Measurements from ENCODE around the gene PRDM4. TPM values are rescaled to one million over a fixed set of nuclear protein-coding genes. Genes with fewer than 3 reads are reported as not detected.

The PRDM4 gene
- total RNA-seq, 4 donors from 2014 or later: 25.0 to 45.3 (median 29.9) TPM

DNA sequence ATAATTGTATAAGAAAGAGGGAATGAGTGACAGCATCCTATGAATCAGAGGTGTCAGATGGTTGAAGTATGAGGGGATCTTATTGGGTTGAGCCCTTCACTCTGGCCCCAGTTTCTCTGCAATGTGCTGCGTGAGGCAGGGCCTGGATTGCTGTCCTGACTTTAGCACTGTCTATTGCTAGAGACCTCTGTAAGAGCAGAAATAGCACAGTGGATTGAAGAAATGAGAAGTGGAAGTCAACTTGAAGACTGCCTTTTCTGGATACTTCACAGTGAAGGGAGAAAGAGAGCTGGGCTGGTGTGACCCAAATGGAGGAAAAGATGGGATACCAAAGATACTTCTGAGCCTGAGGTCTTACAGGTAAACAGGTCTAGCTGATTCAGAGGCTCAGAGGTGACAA is 19.4 kb upstream of the PRDM4 start:
- TF ChIP-seq, protein P1, sequence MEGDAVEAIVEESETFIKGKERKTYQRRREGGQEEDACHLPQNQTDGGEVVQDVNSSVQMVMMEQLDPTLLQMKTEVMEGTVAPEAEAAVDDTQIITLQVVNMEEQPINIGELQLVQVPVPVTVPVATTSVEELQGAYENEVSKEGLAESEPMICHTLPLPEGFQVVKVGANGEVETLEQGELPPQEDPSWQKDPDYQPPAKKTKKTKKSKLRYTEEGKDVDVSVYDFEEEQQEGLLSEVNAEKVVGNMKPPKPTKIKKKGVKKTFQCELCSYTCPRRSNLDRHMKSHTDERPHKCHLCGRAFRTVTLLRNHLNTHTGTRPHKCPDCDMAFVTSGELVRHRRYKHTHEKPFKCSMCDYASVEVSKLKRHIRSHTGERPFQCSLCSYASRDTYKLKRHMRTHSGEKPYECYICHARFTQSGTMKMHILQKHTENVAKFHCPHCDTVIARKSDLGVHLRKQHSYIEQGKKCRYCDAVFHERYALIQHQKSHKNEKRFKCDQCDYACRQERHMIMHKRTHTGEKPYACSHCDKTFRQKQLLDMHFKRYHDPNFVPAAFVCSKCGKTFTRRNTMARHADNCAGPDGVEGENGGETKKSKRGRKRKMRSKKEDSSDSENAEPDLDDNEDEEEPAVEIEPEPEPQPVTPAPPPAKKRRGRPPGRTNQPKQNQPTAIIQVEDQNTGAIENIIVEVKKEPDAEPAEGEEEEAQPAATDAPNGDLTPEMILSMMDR (IDR thresholded peaks at IDR 0.05): no peak
- ATAC-seq (ENCODE audit: low FRiP score) (no peak), DNase-seq (ENCODE audit: low spot score) (no peak)

DNA sequence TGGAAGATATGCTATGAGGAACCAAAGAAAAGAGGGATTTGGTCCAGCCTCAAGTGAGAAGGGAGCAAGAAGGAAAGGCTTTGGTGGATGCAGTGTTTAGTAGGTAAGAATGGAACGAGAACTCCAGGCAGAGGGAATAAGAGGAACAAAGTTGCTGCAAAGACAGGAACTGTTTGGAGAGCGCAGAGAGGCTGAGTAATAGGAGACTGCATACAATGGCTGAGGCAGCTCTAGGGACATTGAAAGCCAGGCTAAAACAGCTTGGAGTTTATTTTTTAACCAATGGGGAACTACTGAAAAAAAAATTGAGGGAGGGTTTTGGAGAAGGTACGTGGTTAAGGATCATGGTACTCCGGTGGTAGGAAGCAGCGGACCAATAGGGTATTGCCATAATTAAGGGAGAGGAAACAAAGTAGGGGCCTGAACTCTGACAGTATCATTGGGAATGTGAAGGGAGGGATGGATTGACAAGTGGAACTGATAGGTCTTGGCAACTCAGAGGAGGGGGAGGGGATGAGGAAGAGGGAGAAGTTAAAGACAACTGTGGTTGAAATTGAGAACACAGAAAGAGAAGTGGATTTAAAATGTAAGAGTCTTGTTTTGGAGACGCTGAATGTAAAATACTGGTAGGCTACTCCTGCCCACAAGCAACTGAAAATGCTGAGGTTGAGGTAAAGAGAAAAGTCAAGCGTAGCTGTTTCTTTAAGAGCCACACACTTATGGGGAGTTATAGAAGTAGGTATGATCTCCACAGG is 18.3 kb upstream of the PRDM4 start:
- no peak for ATAC-seq (ENCODE audit: low FRiP score)
- TF ChIP-seq, protein P1 (IDR thresholded peaks at IDR 0.05): no peak
- DNase-seq (ENCODE audit: low spot score): no peak

DNA sequence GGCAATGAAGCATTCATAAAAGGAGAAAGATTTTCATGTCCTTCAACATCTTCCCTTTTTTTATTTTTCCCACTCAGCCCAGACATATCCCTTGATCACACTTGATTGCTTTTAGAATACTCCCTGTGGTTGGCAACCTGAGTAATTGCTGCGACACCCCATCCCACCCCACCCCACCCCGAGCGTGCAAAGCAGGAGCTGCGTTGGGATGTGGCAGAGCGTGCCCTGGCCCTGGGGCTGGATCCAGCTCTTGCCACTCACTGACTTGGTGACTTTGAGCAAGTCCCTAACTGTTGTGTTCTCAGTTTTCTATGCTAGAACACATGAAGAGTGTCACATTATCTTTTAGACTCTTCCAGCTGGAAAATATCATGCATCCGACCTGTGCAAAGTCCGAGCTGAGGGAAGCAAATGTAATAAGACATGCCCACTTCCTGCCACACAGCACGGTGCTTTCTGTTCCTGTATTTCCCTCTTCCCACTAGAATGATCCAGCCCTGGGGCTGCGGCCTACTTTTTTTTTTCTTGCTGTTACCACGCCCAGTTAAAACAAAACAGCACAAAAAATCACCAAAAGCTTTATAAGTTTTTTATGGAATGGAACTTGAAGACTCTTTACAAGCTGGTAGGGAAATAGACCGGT is 17.6 kb upstream of the PRDM4 start:
- DNase-seq (ENCODE audit: low spot score) (no peak), ATAC-seq (ENCODE audit: low FRiP score) (no peak)
- TF ChIP-seq, protein P1 (IDR thresholded peaks at IDR 0.05): no peak

DNA sequence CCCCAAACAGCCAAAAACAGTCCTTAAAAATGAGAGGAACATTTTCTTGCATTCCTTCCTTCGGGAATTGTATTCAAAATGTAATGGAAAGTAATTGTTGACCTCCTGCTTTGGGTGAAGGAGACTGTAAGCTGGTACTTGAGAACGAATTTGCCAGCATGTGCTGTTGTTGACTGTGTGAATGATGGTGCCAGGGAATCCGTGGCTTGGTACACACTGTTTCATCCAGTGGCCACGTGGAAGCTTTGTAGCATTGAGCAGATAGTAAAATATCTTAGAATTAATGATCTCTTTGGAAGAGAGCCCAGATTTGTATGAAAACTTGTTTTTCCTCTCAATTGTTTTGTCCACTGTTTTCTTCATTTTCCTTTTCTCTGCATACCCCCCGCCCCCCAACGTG is 15.2 kb upstream of the PRDM4 start:
- DNase-seq (ENCODE audit: low spot score) (no peak), ATAC-seq (ENCODE audit: low FRiP score) (no peak)

DNA sequence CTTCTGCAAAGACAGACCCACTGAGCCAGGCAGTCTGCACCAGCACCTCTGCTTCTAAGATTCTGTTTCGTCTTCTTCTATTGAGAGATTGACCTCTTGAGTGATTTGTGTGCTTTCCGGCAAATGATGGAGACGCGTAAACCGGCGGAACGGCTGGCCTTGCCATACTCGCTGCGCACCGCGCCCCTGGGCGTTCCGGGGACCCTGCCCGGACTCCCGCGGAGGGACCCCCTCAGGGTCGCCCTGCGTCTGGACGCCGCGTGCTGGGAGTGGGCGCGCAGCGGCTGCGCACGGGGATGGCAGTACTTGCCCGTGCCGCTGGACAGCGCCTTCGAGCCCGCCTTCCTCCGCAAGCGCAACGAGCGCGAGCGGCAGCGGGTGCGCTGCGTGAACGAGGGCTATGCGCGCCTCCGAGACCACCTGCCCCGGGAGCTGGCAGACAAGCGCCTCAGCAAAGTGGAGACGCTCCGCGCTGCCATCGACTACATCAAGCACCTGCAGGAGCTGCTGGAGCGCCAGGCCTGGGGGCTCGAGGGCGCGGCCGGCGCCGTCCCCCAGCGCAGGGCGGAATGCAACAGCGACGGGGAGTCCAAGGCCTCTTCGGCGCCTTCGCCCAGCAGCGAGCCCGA is 14.3 kb upstream of the PRDM4 start:
- TF ChIP-seq, protein P1 (IDR thresholded peaks at IDR 0.05): no peak
- ATAC-seq (ENCODE audit: low FRiP score) (peak; percentile 28), DNase-seq (ENCODE audit: low spot score) (no peak)

More for the DNA sequence above, 15.2 kb upstream of the PRDM4 start:
- TF ChIP-seq, protein P1 (IDR thresholded peaks at IDR 0.05): no peak

DNA sequence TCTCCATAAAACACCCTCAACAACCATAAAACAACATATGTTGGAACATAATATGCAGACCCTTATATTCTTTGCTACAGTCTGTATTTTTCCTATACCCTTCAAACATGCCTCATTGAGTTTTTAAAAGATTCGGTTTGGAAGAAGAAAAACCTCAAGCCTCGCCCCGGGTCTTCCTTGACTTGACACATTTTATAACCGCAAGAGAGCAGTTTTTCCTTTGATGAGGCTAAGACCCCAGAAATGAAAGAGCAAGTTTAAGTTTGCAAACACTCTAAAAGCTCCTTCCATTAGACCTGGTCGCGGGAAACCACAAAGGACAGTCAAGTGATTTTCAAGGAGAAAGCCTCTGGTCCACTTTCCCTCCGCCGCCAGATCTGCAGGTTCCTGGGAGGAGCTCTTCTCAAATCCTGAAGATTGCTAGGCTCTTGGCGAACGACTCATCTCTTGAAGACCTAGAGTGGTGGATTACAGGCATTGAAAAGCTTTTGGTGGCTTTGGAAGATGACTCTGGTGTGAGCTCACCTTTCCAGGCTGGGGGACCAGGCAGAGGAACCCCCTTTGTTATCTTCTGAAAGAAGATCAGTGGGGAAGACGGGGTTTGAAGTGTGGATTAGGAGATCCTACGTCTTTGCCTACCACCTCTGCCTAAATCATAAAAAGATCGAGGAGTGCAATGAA is 13.6 kb upstream of the PRDM4 start, which contains the start of gene ASCL4:
TSS of gene ASCL4 (plus strand) at position 356 of the 681 bp plus-strand sequence. CDS start 515 bp downstream, outside the sequence.
- ATAC-seq (ENCODE audit: low FRiP score): no peak
- TF ChIP-seq, protein P1 (IDR thresholded peaks at IDR 0.05): no peak
- DNase-seq (ENCODE audit: low spot score): no peak
